Measurements from ENCODE around the gene EML1. TPM values are rescaled to one million over a fixed set of nuclear protein-coding genes. Genes with fewer than 3 reads are reported as not detected.

EML1 gene
- total and polyA plus RNA-seq, 2 donors from 2014 or later, result 7.9 to 35.9 TPM

GRCh38 chr14:99757331-99758070 is 35.7 kb upstream of the EML1 start:
- Histone ChIP-seq H3K4me1 (ENCODE audit: control insufficient read depth in 2 of 3, insufficient read depth in 2 of 3, low read depth in 1 of 3, low read length in 3 of 3) (peaks cover 0 to 28% (median 3%) of the 10 kb centered on the region in 3 donors), H3K27ac (ENCODE audit: low read depth in 2 of 2, low read length in 2 of 2) (no peak overlapping the region), H3K4me3 (ENCODE audit: low read length in 3 of 3) (no peak overlapping the region), H3K27me3 (ENCODE audit: control insufficient read depth, insufficient read depth, low read length) (no peaks in the 10 kb centered on the region), H3K9ac (ENCODE audit: low read length in 3 of 3) (no peak overlapping the region), H3K9me3 (ENCODE audit: control insufficient read depth in 2 of 3, insufficient read depth in 1 of 3, low read length in 3 of 3) (no peaks in the 10 kb centered on the region), H3K36me3 (ENCODE audit: control insufficient read depth in 2 of 3, insufficient read depth in 3 of 3, low read length in 3 of 3) (no peaks in the 10 kb centered on the region)
- intact Hi-C loops (cut with DNase I), result no loop called here
- no peak for FAIRE-seq
- DNase-seq, result peak in 2 of 5 donors; percentile 19 to 53
- TF ChIP-seq CTCF (IDR thresholded peaks at IDR 0.05; ENCODE audit: borderline replicate concordance, extremely low read depth, insufficient read depth), result no peak

DNA sequence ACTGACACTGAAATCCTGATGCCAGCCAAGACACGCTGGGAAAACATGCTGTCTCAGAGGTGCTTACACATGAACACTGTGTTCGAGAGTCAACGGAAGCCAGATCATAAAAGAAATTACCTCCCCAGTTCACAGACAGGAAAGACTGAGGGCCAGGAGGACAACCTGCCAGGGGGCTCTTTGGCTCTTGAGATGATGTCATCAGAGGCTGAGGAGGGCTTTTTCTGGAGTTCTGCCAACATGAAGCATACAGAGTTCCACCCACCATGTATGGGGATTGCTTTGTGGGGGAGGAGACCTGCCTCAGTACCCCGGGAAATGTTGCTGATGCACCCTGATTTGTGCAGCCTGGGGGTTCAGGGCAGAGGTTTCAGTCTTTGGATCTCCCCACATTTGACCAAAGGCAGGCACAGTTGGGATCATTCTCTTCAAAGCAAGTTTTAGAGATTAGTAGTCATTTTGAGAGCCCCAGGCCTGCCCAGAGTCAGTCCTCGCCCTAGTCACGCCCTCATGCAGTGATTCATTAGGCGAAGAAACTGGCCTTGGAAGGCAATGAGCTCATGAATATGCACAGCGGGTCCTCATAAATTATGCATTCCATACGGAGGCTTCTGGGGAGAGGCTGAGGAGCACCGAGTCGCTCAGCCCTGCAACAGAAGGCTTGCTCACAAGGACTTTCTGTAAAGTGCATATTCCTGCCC is 34.9 kb upstream of the EML1 start:
- Histone ChIP-seq H3K4me1 (ENCODE audit: control insufficient read depth in 2 of 3, insufficient read depth in 2 of 3, low read depth in 1 of 3, low read length in 3 of 3) (peaks cover 0 to 25% (median 3%) of the 10 kb centered on the region in 3 donors), H3K9ac (ENCODE audit: low read length in 3 of 3) (no peak overlapping the region), H3K9me3 (ENCODE audit: control insufficient read depth in 2 of 3, insufficient read depth in 1 of 3, low read length in 3 of 3) (no peaks in the 10 kb centered on the region), H3K4me3 (ENCODE audit: low read length in 3 of 3) (no peak overlapping the region), H3K36me3 (ENCODE audit: control insufficient read depth in 2 of 3, insufficient read depth in 3 of 3, low read length in 3 of 3) (no peaks in the 10 kb centered on the region), H3K27me3 (ENCODE audit: control insufficient read depth, insufficient read depth, low read length) (no peaks in the 10 kb centered on the region), H3K27ac (ENCODE audit: low read depth in 2 of 2, low read length in 2 of 2) (no peak overlapping the region)
- intact Hi-C loops (cut with DNase I), result no loop called here
- no peak for TF ChIP-seq CTCF (IDR thresholded peaks at IDR 0.05; ENCODE audit: borderline replicate concordance, extremely low read depth, insufficient read depth)
- FAIRE-seq (no peak), DNase-seq (peak; percentile 50 to 94 (median 75))

- Histone ChIP-seq H3K27me3 (ENCODE audit: control insufficient read depth, insufficient read depth, low read length) (no peaks in the 10 kb centered on the region), H3K27ac (ENCODE audit: low read depth in 2 of 2, low read length in 2 of 2) (no peak overlapping the region), H3K9me3 (ENCODE audit: control insufficient read depth in 2 of 3, insufficient read depth in 1 of 3, low read length in 3 of 3) (no peaks in the 10 kb centered on the region), H3K4me1 (ENCODE audit: control insufficient read depth in 2 of 3, insufficient read depth in 2 of 3, low read depth in 1 of 3, low read length in 3 of 3) (peaks cover 0 to 18% (median 3%) of the 10 kb centered on the region in 3 donors), H3K36me3 (ENCODE audit: control insufficient read depth in 2 of 3, insufficient read depth in 3 of 3, low read length in 3 of 3) (no peaks in the 10 kb centered on the region), H3K4me3 (ENCODE audit: low read length in 3 of 3) (no peak overlapping the region), H3K9ac (ENCODE audit: low read length in 3 of 3) (no peak overlapping the region)
- peak in 2 of 5 donors; percentile 38 to 45 for DNase-seq
- no peak for FAIRE-seq
- intact Hi-C loops (cut with DNase I), result no loop called here
- no peak for TF ChIP-seq CTCF (IDR thresholded peaks at IDR 0.05; ENCODE audit: borderline replicate concordance, extremely low read depth, insufficient read depth)
These were observed 34.2 kb upstream of the EML1 start for GRCh38 chr14:99758872-99759545.
